ENCODE data around the gene IL17RB. TPM values are rescaled to one million over a fixed set of nuclear protein-coding genes. Genes with fewer than 3 reads are reported as not detected.

Gene IL17RB
- total RNA-seq, 1 donor, result 0.81 TPM

DNA sequence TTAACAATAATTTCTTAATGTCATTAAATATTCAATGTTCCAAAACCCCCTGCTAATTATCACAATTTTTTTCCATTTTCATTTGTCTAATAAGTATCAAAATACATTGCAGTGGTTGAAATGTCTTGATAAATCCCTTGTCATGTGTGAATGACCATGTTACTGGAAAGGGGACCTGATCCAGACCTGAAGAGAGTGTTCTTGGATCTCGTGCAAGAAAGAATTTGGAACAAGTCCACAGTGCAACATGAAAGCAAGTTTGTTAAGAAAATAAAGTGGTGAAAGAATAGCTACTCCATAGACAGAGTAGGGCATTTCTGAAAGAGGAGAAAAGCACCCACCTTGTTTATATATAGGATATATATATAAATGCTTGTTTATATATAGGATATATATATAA lies 55.7 kb downstream of the IL17RB start:
- TF ChIP-seq, protein P1, sequence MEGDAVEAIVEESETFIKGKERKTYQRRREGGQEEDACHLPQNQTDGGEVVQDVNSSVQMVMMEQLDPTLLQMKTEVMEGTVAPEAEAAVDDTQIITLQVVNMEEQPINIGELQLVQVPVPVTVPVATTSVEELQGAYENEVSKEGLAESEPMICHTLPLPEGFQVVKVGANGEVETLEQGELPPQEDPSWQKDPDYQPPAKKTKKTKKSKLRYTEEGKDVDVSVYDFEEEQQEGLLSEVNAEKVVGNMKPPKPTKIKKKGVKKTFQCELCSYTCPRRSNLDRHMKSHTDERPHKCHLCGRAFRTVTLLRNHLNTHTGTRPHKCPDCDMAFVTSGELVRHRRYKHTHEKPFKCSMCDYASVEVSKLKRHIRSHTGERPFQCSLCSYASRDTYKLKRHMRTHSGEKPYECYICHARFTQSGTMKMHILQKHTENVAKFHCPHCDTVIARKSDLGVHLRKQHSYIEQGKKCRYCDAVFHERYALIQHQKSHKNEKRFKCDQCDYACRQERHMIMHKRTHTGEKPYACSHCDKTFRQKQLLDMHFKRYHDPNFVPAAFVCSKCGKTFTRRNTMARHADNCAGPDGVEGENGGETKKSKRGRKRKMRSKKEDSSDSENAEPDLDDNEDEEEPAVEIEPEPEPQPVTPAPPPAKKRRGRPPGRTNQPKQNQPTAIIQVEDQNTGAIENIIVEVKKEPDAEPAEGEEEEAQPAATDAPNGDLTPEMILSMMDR (IDR thresholded peaks at IDR 0.05; ENCODE audit: insufficient read depth, low read length), result no peak
- DNase-seq (ENCODE audit: low read depth), result no peak

DNA sequence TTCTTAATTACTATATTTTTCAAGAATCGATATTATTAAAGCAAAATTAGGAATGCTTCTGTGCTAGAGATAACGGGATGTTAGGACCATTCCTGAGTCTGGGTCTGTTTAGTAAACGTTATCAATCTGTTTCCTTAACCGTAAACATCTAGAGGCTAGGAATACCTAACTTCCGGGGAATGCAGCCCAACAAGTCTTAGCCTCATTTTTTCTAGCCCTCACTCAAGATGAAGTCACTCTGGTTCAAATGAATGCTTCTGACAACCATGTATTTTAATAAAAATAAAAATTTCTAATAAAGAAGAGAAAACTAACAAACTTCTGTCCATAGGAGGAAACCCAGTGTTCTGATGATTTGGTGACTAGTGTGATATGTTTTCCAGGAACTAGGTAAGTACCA lies 56.3 kb downstream of the IL17RB start:
- no peak overlapping the region for H3K4me3 ChIP-seq (ENCODE audit: low read depth, low read length)
- TF ChIP-seq, protein P1 (IDR thresholded peaks at IDR 0.05; ENCODE audit: insufficient read depth, low read length), result no peak
- DNase-seq (ENCODE audit: low read depth), result no peak

More for the DNA sequence above, 55.7 kb downstream of the IL17RB start:
- H3K4me3 ChIP-seq (ENCODE audit: low read depth, low read length), result no peak overlapping the region

DNA sequence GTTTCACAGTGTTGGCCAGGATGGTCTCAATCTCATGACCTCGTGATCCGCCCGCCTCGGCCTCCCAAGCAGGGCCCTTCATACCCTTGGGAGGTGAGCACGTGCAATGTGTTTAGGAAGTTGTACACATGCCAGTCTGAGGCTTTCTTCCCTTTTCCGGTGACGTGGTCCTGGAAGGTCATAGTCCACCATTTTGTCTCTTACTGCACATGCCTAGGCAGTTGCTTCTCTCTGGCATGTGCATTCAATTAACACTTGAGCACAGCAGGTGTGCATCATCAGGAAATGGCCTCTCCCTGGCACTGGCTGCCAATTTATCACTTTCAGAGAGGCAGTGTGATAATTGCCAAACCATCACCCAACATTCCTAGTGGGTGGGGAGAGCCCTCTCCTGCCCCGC lies 67.0 kb downstream of the IL17RB start:
- no peak for DNase-seq (ENCODE audit: low read depth)
- TF ChIP-seq, protein P1 (IDR thresholded peaks at IDR 0.05; ENCODE audit: insufficient read depth, low read length), result no peak
- H3K4me3 ChIP-seq (ENCODE audit: low read depth, low read length), result no peak overlapping the region

Small RNAs within 50 kb of the gene (small RNA-seq; reads per million reads assigned to genes)
- gene AC012467.1, result not detected

Other genes with a start within 250 kb of the IL17RB start
- 1.3 and 7.9 TPM in 2 replicates for gene CHDH, start 149 bp upstream of the IL17RB start, total RNA-seq (ENCODE audit: low replicate concordance)
- gene ACTR8, start 35.6 kb downstream of the IL17RB start, total RNA-seq (ENCODE audit: low replicate concordance), result 19.2 and 29.5 TPM in 2 replicates
- gene SELENOK, start 45.3 kb downstream of the IL17RB start, total RNA-seq (ENCODE audit: low replicate concordance), result 18.3 and 25.9 TPM in 2 replicates